ENCODE results near the gene KRT85.

The KRT85 gene

GRCh38 chr12:52367876-52368275, 595 bp upstream of the KRT85 start:
- DNase-seq (ENCODE audit: low spot score) = no peak

- no peak for DNase-seq (ENCODE audit: low spot score)
Observed at GRCh38 chr12:52364901-52365489, 2.3 kb downstream of the KRT85 start.

- DNase-seq (ENCODE audit: low spot score) = no peak
Observed at GRCh38 chr12:52364061-52364460, 3.2 kb downstream of the KRT85 start.

- DNase-seq (ENCODE audit: low spot score) = no peak
Observed at GRCh38 chr12:52363111-52363679, 4.1 kb downstream of the KRT85 start.

- DNase-seq (ENCODE audit: low spot score) = peak; percentile 63
Observed at GRCh38 chr12:52362118-52362726, 5.1 kb downstream of the KRT85 start.

GRCh38 chr12:52361553-52361952, 5.7 kb downstream of the KRT85 start:
- no peak for DNase-seq (ENCODE audit: low spot score)

- no peak for DNase-seq (ENCODE audit: low spot score)
Observed at GRCh38 chr12:52360663-52361271, 6.5 kb downstream of the KRT85 start.

- DNase-seq (ENCODE audit: low spot score) = no peak
Observed at GRCh38 chr12:52360106-52360662, 7.1 kb downstream of the KRT85 start.

- no peak for DNase-seq (ENCODE audit: low spot score)
Observed at GRCh38 chr12:52359621-52360061, 7.6 kb downstream of the KRT85 start.

- no peak for DNase-seq (ENCODE audit: low spot score)
Observed at GRCh38 chr12:52358575-52359350, 8.5 kb downstream of the KRT85 start.

GRCh38 chr12:52356762-52357580, 10.3 kb downstream of the KRT85 start:
- no peak for DNase-seq (ENCODE audit: low spot score)

- no peak for DNase-seq (ENCODE audit: low spot score)
Observed at GRCh38 chr12:52356031-52356761, 11.1 kb downstream of the KRT85 start.

- no peak for DNase-seq (ENCODE audit: low spot score)
Observed at GRCh38 chr12:52355176-52355575, 12.1 kb downstream of the KRT85 start.

GRCh38 chr12:52354200-52354599, 13.1 kb downstream of the KRT85 start:
- no peak for DNase-seq (ENCODE audit: low spot score)

- no peak for DNase-seq (ENCODE audit: low spot score)
Observed at GRCh38 chr12:52353766-52354165, 13.5 kb downstream of the KRT85 start.

GRCh38 chr12:52352951-52353350, 14.3 kb downstream of the KRT85 start:
- no peak for DNase-seq (ENCODE audit: low spot score)

- no peak for DNase-seq (ENCODE audit: low spot score)
Observed at GRCh38 chr12:52351196-52352059, 15.9 kb downstream of the KRT85 start.

- DNase-seq (ENCODE audit: low spot score) = no peak
Observed at GRCh38 chr12:52350786-52351185, 16.5 kb downstream of the KRT85 start.

- no peak for DNase-seq (ENCODE audit: low spot score)
Observed at GRCh38 chr12:52350021-52350620, 17.2 kb downstream of the KRT85 start.

All from iPS-NIHi11 (cell line).